ENCODE data around the gene CAMKK2. TPM values are rescaled to one million over a fixed set of nuclear protein-coding genes. Genes with fewer than 3 reads are reported as not detected.

The CAMKK2 gene
- total and polyA plus RNA-seq, 2 of the 13 experiments (the other 11 are each of a cell fraction or from before 2014, with no cell fraction given), result 18.8 to 20.0 TPM

GRCh38 chr12:121217063-121217462 is 79.4 kb downstream of the CAMKK2 start (continued):
- no peak for TF ChIP-seq UBTF (CRISPR knock-in tag; IDR thresholded peaks at IDR 0.05)
- TF ChIP-seq ARID5B (CRISPR knock-in tag; IDR thresholded peaks at IDR 0.05), result peak; percentile 47; the same call in 1 of the 2 replicates

- in situ Hi-C loops (cut with HindIII; ENCODE audit: extremely low pct_ligation_motif_present, low pct_unique_long_range_greater_than_20kb), result no loop called here
- POLR2A ChIA-PET, result no interaction called here
- WGBS (ENCODE audit: low lambda C conversion rate), result 97% methylated on average over 4 of the region's 4 CpGs
These were observed 80.4 kb downstream of the CAMKK2 start for GRCh38 chr12:121216102-121216501.

More at GRCh38 chr12:121216102-121216501, 80.4 kb downstream of the CAMKK2 start:
- no peak overlapping the region for H2AFZ ChIP-seq (ENCODE audit: low read length)
- intact Hi-C loops (cut with micrococcal nuclease; ENCODE audit: unreplicated experiment), result loop anchor here (10.0 kb wide), 1 partner anchor 101 kb away; no protein-coding TSS in a partner anchor
- DNase-seq (ENCODE audit: low spot score), result no peak
- no peak overlapping the region for H3K4me3 ChIP-seq (replicated peaks in 1 of 3; ENCODE audit: insufficient read depth in 1 of 3, low read depth in 2 of 3, low read length in 3 of 3)
- H3K27me3 ChIP-seq (ENCODE audit: control insufficient read depth in 1 of 2, insufficient read depth in 2 of 2, low read length in 2 of 2), result no peaks in the 10 kb centered on the region
- no TSS peak for BruUV-seq (replicated peaks)
- CTCF ChIA-PET (ENCODE audit: low intra/inter-chr PET ratio, low total read pairs), result no interaction called here
- no peak for FAIRE-seq
- H3K4me1 ChIP-seq (ENCODE audit: insufficient read depth, low read length), result peaks cover 42% of the 10 kb centered on the region
- H4K20me1 ChIP-seq (ENCODE audit: insufficient read depth, low read length), result no peaks in the 10 kb centered on the region
- ATAC-seq, result no peak
- H3K4me2 ChIP-seq (ENCODE audit: low read depth, low read length), result no peak overlapping the region
- no peaks in the 10 kb centered on the region for H3K9me3 ChIP-seq (ENCODE audit: low read length)
- no peak overlapping the region for H3K27ac ChIP-seq (ENCODE audit: extremely low read length, insufficient read depth, low read length)
- H3K79me2 ChIP-seq (ENCODE audit: insufficient read depth, low read length), result no peaks in the 10 kb centered on the region
- H3K9ac ChIP-seq (ENCODE audit: insufficient read depth, low read depth, low read length), result no peak overlapping the region
- H3K36me3 ChIP-seq (replicated peaks in 1 of 2; ENCODE audit: control insufficient read depth in 1 of 2, insufficient read depth in 2 of 2, low read length in 2 of 2), result peaks cover 0 to 2% of the 10 kb centered on the region in 2 experiments; a peak in 1 of 5 replicates
- no peak for TF ChIP-seq GMEB1 (CRISPR knock-in tag; IDR thresholded peaks at IDR 0.05; ENCODE audit: borderline replicate concordance)
- peak; percentile 33 for TF ChIP-seq ZFP36 (IDR thresholded peaks at IDR 0.05; ENCODE audit: borderline replicate concordance, low read depth, low read length, partially characterized antibody)
- peak; percentile 90 for TF ChIP-seq ZNF768 (CRISPR knock-in tag; IDR thresholded peaks at IDR 0.05)
